Liver (tissue), 9 donors: ENCODE data around the gene KRTAP4-7. TPM values are rescaled to one million over a fixed set of nuclear protein-coding genes. Genes with fewer than 3 reads are reported as not detected.

Experiments
- DNase-seq: peaks from one replicate; pipeline ENCODE4 v3.0.0-alpha.2; 2017; ENCODE audit warnings: low spot score
- H3K27ac ChIP-seq, 2 donors: one replicate each; pipeline ENCODE4 v1.7.0; 2013; ENCODE audit warnings: inconsistent platforms in 2 of 2, low read length in 2 of 2, control low read depth in 1 of 2, low read depth in 1 of 2, mild to moderate bottlenecking in 1 of 2
- H3K27me3 ChIP-seq, 4 donors: one replicate each; pipeline versions ENCODE4 v1.6.1 to v1.7.0; 2013; ENCODE audit warnings: low read length in 3 of 4, inconsistent platforms in 1 of 4, mild to moderate bottlenecking in 1 of 4, moderate library complexity in 1 of 4; ENCODE audit not compliant: control insufficient read depth in 4 of 4, insufficient read depth in 4 of 4
- H3K36me3 ChIP-seq, 4 donors: one replicate each; pipeline versions ENCODE4 v1.6.1 to v1.7.0; 2013; ENCODE audit warnings: low read length in 3 of 4, mild to moderate bottlenecking in 3 of 4, low read depth in 1 of 4, moderate library complexity in 1 of 4; ENCODE audit not compliant: control insufficient read depth in 4 of 4, insufficient read depth in 3 of 4
- H3K4me1 ChIP-seq, 4 donors: one replicate each; pipeline versions ENCODE4 v1.6.1 to v1.7.0; 2013; ENCODE audit warnings: low read length in 3 of 4, mild to moderate bottlenecking in 3 of 4, moderate library complexity in 1 of 4; ENCODE audit not compliant: control insufficient read depth in 4 of 4, insufficient read depth in 4 of 4
- H3K4me3 ChIP-seq, 3 donors: one replicate each; pipeline versions ENCODE4 v1.6.1 to v1.7.0; 2013; ENCODE audit warnings: low read length in 3 of 3, control low read depth in 1 of 3, low read depth in 1 of 3, mild to moderate bottlenecking in 1 of 3
- H3K9ac ChIP-seq, 2 donors: one replicate each; pipeline ENCODE4 v1.7.0; 2013; ENCODE audit warnings: low read length in 2 of 2, mild to moderate bottlenecking in 2 of 2, moderate library complexity in 2 of 2, control low read depth in 1 of 2, low read depth in 1 of 2
- H3K9me3 ChIP-seq, 4 donors: one replicate each; pipeline versions ENCODE4 v1.6.1 to v1.7.0; 2013; ENCODE audit warnings: low read length in 3 of 4; ENCODE audit not compliant: control insufficient read depth in 4 of 4
- ATF3 ChIP-seq: IDR thresholded peaks from 2 replicates; pipeline ENCODE4 v1.6.1; 2016; ENCODE audit warnings: antibody characterized with exemption
- CTCF ChIP-seq: fragments of 150-350 bp; IDR thresholded peaks from 2 replicates; pipeline ENCODE4 v1.5.1; 2017; ENCODE audit warnings: improper control_type of control experiment, low read depth, low read length; ENCODE audit not compliant: missing input control
- EGR1 ChIP-seq, 2 donors: IDR thresholded peaks; 2 replicates each; pipeline ENCODE4 v1.6.1; 2016 to 2018; ENCODE audit warnings: antibody characterized with exemption in 2 of 2, low read depth in 2 of 2
- FOXA1 ChIP-seq: IDR thresholded peaks from 2 replicates; pipeline ENCODE4 v1.6.1; 2016; ENCODE audit warnings: antibody characterized with exemption
- FOXA2 ChIP-seq: IDR thresholded peaks from 2 replicates; pipeline ENCODE4 v1.6.1; 2016; ENCODE audit warnings: antibody characterized with exemption
- GABPA ChIP-seq, 2 donors: IDR thresholded peaks in 1 of 2; conservative IDR thresholded peaks in 1 of 2; 2 replicates each; pipeline ENCODE4 v1.6.1; 2016; ENCODE audit warnings: antibody characterized with exemption in 2 of 2, mild to moderate bottlenecking in 1 of 2, moderate library complexity in 1 of 2
- HNF4G ChIP-seq: IDR thresholded peaks from 2 replicates; pipeline ENCODE4 v1.6.1; 2016; ENCODE audit warnings: antibody characterized with exemption
- JUND ChIP-seq, 2 donors: IDR thresholded peaks; 2 replicates each; pipeline ENCODE4 v1.6.1; 2016; ENCODE audit warnings: antibody characterized with exemption in 2 of 2
- NR2F2 ChIP-seq: IDR thresholded peaks from 2 replicates; pipeline ENCODE4 v1.6.1; 2016; ENCODE audit warnings: antibody characterized with exemption
- RAD21 ChIP-seq, 2 donors: IDR thresholded peaks; 2 replicates each; pipeline ENCODE4 v1.6.1; 2016; ENCODE audit warnings: antibody characterized with exemption in 2 of 2, mild to moderate bottlenecking in 2 of 2
- REST ChIP-seq: IDR thresholded peaks from 2 replicates; pipeline ENCODE4 v1.6.1; 2016; ENCODE audit warnings: antibody characterized with exemption, mild to moderate bottlenecking
- RXRA ChIP-seq, 2 donors: IDR thresholded peaks; 2 replicates each; pipeline ENCODE4 v1.6.1; 2017 to 2018; ENCODE audit warnings: antibody characterized with exemption in 2 of 2, mild to moderate bottlenecking in 1 of 2
- SP1 ChIP-seq: IDR thresholded peaks from 2 replicates; pipeline ENCODE4 v1.6.1; 2018; ENCODE audit warnings: antibody characterized with exemption, mild to moderate bottlenecking
- TAF1 ChIP-seq: conservative IDR thresholded peaks from 2 replicates; pipeline ENCODE4 v1.6.1; 2016; ENCODE audit warnings: antibody characterized with exemption, mild to moderate bottlenecking
- YY1 ChIP-seq: IDR thresholded peaks from 2 replicates; pipeline ENCODE4 v1.6.1; 2016; ENCODE audit warnings: antibody characterized with exemption, mild to moderate bottlenecking
- ZBTB33 ChIP-seq: IDR thresholded peaks from 2 replicates; pipeline ENCODE4 v1.6.1; 2016; ENCODE audit warnings: antibody characterized with exemption
- WGBS: extraction: QIAGEN DNeasy Blood & Tissue Kit; methylation state at CpG from one replicate; pipeline ENCODE4 v1.1.7; 2013; 5-methylcytosine and 5-hydroxymethylcytosine counted together
- polyA plus RNA-seq, 2 donors: library from polyadenylated mRNA; stranded (reverse) in 1 of 2; unstranded in 1 of 2; fragments of 200-250 nt in 1 of 2; fragments of >200 nt in 1 of 2; fragmentation: Nextera tagmentation in 1 of 2; extraction: Ambion mirVana in 1 of 2; gene quantifications; one replicate each; pipeline versions ENCODE4 v1.2.1 to v1.2.3, GENCODE V29; 2013 to 2015
- total RNA-seq, 2 donors: library from RNA; depleted of rRNA; stranded (reverse); fragments of >200 nt; gene quantifications; one replicate each; pipeline ENCODE4 v1.2.3, GENCODE V29; 2014
- TF ChIP-seq, protein P1 (sequence below): IDR thresholded peaks from 2 replicates; pipeline ENCODE4 v1.6.1; 2016; ENCODE audit warnings: antibody characterized with exemption
- donor health status: healthy.
- donor health status: healthy.
- donor health status: healthy.
- donor health status: healthy.
- donor health status: healthy.

The KRTAP4-7 gene
- total and polyA plus RNA-seq, 4 donors, result not detected

GRCh38 chr17:41071606-41072360 lies 12.2 kb upstream of the KRTAP4-7 start (continued):
- TF ChIP-seq REST, result no peak

GRCh38 chr17:41073676-41074075 lies 10.3 kb upstream of the KRTAP4-7 start:
- no peak overlapping the region for H3K9ac ChIP-seq
- no peak overlapping the region for H3K27ac ChIP-seq
- DNase-seq, result no peak
- H3K4me1 ChIP-seq, result no peaks in the 10 kb centered on the region
- peaks cover 0 to 2% (median 0%) of the 10 kb centered on the region in 4 donors for H3K9me3 ChIP-seq
- no peak for TF ChIP-seq RAD21 (IDR thresholded peaks at IDR 0.05)
- no peak for TF ChIP-seq GABPA (IDR thresholded peaks at IDR 0.05 in 1 of 2, conservative IDR thresholded peaks at IDR 0.05 in 1 of 2)
- no peak for TF ChIP-seq ATF3
- no peak for TF ChIP-seq REST
- no peak for TF ChIP-seq EGR1 (IDR thresholded peaks at IDR 0.05; ENCODE audit: low read depth in 2 of 2)
- no peak for TF ChIP-seq FOXA1
- TF ChIP-seq NR2F2, result no peak
- TF ChIP-seq HNF4G, result no peak
- TF ChIP-seq YY1, result no peak
- TF ChIP-seq ZBTB33, result no peak
- no peak for TF ChIP-seq TAF1
- no peak for TF ChIP-seq CTCF
- TF ChIP-seq FOXA2, result no peak
- no peak for TF ChIP-seq SP1
- TF ChIP-seq RXRA (IDR thresholded peaks at IDR 0.05), result no peak
- TF ChIP-seq, protein P1, sequence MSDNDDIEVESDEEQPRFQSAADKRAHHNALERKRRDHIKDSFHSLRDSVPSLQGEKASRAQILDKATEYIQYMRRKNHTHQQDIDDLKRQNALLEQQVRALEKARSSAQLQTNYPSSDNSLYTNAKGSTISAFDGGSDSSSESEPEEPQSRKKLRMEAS, result no peak
- no peak for TF ChIP-seq JUND (IDR thresholded peaks at IDR 0.05)
- peaks cover 0 to 2% (median 0%) of the 10 kb centered on the region in 4 donors for H3K27me3 ChIP-seq
- no peaks in the 10 kb centered on the region for H3K36me3 ChIP-seq
- H3K4me3 ChIP-seq, result no peak overlapping the region
- whole genome bisulfite sequencing, result 90% methylated on average over 2 of the region's 2 CpGs
